Left lung (tissue), 10 donors: Measurements from ENCODE around the gene TOR1AIP2. TPM values are rescaled to one million over a fixed set of nuclear protein-coding genes. Genes with fewer than 3 reads are reported as not detected.

Experiments used
- ATAC-seq: fragments of 200-7000 bp; cut with Tn5 transposase; one replicate; pipeline ENCODE4 v1.9.1; 2020; ENCODE audit warnings: moderate library complexity
- DNase-seq, 4 donors: peaks; one replicate each; pipeline ENCODE4 v3.0.0-alpha.2; 2013 to 2020
- H3K27ac ChIP-seq, 2 donors: fragments of 200-600 bp; sonication (generic) in 1 of 2; one replicate each; pipeline versions ENCODE4 v1.5.0 to v1.8.0; 2020 to 2021
- H3K27me3 ChIP-seq, 2 donors: fragments of 200-600 bp; sonication (generic) in 1 of 2; one replicate each; pipeline versions ENCODE4 v1.5.0 to v1.8.0; 2020 to 2021
- H3K36me3 ChIP-seq, 2 donors: fragments of 200-600 bp; sonication (generic) in 1 of 2; one replicate each; pipeline versions ENCODE4 v1.5.0 to v1.8.0; 2020 to 2021
- H3K4me1 ChIP-seq, 2 donors: fragments of 200-600 bp; one replicate each; pipeline ENCODE4 v1.8.0; 2021
- H3K4me3 ChIP-seq, 2 donors: fragments of 200-600 bp; sonication (generic) in 1 of 2; one replicate each; pipeline versions ENCODE4 v1.5.0 to v1.8.0; 2020 to 2021; ENCODE audit warnings: mild to moderate bottlenecking in 1 of 2
- H3K9me3 ChIP-seq, 2 donors: fragments of 200-600 bp; sonication (generic) in 1 of 2; one replicate each; pipeline versions ENCODE4 v1.5.0 to v1.8.0; 2020 to 2021
- intact Hi-C, 2 donors: fragments of 100-400 bp; cut with DNase I; formaldehyde crosslinking; loops; one replicate each; pipeline versions ENCODE4 v1.11.2 to v1.14.2; 2022
- polyA plus RNA-seq, 6 donors: library from polyadenylated mRNA; unstranded; fragments of 120-200 nt; gene quantifications; one replicate each; pipeline ENCODE4 v1.2.1, GENCODE V29; 2013; ENCODE audit not compliant: insufficient read length in 6 of 6
- total RNA-seq, 2 donors: library from RNA; stranded (reverse); fragmentation: NEBNext Ultra II Directional; extraction: Animal tissue kit (Norgen Biotek cat#: 25700); gene quantifications; one replicate each; pipeline ENCODE4 v1.2.1, GENCODE V29; 2021
- TF ChIP-seq, protein P1 (sequence below), 2 donors: fragments of 200-600 bp; sonication (generic) in 1 of 2; IDR thresholded peaks; one replicate each; pipeline versions ENCODE4 v1.5.0 to v1.8.0; 2021; ENCODE audit warnings: antibody characterized with exemption in 2 of 2
- donor health status: DM: no; HTN: yes; CAD: no.
- donor health status: DM: no; HTN: no; CAD: no.

Gene TOR1AIP2
- total and polyA plus RNA-seq, 8 donors: 34.8 to 109 (median 38.6) TPM

DNA sequence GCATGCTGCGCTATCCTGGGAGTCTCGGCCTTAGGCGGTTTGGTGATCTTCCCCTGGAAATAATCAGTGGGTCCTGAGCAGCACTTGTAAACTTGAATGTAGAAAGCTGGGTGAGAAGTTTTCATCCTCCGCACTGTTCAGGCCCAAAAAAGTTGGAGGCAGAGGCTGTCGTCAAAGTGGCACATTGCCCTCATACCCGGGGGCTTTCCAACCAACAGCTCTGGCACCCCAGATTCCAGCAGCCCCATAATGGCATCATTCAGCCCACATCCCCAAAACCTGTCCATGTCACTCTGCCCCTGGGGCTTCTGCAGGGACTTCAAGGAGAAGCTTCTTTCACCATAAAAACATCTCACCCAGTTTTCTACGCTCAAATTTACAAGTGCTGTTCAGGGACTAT, 59.3 kb downstream of the TOR1AIP2 start:
- TF ChIP-seq, protein P1, sequence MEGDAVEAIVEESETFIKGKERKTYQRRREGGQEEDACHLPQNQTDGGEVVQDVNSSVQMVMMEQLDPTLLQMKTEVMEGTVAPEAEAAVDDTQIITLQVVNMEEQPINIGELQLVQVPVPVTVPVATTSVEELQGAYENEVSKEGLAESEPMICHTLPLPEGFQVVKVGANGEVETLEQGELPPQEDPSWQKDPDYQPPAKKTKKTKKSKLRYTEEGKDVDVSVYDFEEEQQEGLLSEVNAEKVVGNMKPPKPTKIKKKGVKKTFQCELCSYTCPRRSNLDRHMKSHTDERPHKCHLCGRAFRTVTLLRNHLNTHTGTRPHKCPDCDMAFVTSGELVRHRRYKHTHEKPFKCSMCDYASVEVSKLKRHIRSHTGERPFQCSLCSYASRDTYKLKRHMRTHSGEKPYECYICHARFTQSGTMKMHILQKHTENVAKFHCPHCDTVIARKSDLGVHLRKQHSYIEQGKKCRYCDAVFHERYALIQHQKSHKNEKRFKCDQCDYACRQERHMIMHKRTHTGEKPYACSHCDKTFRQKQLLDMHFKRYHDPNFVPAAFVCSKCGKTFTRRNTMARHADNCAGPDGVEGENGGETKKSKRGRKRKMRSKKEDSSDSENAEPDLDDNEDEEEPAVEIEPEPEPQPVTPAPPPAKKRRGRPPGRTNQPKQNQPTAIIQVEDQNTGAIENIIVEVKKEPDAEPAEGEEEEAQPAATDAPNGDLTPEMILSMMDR (IDR thresholded peaks at IDR 0.05): no peak
- Histone ChIP-seq H3K4me3 (no peak overlapping the region), H3K36me3 (no peaks in the 10 kb centered on the region), H3K27ac (no peak overlapping the region), H3K4me1 (peaks cover 11 to 21% of the 10 kb centered on the region in 2 donors), H3K9me3 (no peaks in the 10 kb centered on the region), H3K27me3 (no peaks in the 10 kb centered on the region)
- DNase-seq (no peak), ATAC-seq (no peak)
- intact Hi-C loops: no loop called here

DNA sequence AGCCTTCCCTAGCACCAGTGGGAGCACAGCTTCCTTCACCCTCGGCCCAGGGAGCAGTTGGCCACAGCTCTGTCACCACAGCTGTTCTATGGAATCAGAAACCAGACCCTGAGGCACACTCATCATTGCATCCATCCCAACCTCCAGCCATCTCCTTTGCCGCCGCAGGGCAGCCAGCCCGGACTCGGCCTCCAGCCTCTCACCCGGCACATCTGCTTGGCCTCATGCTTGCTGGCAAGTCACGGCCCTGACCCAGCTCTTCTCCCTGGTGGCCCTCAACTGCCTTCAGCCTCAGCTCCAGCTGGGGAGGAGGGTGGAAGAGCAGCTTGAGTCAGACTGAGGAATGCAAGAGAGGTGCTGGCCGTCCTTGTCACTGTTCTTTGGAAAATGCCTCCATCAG, 59.8 kb downstream of the TOR1AIP2 start:
- H3K4me3 ChIP-seq: no peak overlapping the region
- DNase-seq (no peak), ATAC-seq (no peak)
- peaks cover 11 to 21% of the 10 kb centered on the region in 2 donors for H3K4me1 ChIP-seq
- TF ChIP-seq, protein P1 (IDR thresholded peaks at IDR 0.05): no peak
- no peaks in the 10 kb centered on the region for H3K36me3 ChIP-seq
- H3K9me3 ChIP-seq: no peaks in the 10 kb centered on the region
- H3K27ac ChIP-seq: no peak overlapping the region
- H3K27me3 ChIP-seq: peaks cover 0 to 4% of the 10 kb centered on the region in 2 donors
- intact Hi-C loops: no loop called here

DNA sequence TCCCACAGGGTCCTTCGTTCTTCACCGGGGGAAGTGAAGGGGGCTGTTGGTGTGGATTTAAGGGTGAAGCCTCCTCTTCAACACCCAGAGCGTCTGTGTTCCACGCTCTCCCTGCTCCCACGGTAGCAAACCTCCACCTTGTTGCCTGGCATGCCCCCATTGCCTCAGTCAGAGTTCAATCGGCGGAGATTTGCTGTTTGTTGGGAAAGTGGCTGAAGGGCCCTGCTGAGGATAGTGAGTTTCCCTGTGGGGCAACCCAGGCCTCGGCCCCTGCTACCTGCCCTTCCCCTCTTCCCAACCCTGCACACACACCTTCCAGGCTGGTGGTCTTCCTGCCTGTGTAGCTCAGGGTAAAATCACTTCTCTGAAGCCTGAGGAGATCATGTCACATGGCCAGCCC, 60.5 kb downstream of the TOR1AIP2 start:
- ATAC-seq (no peak), DNase-seq (no peak)
- TF ChIP-seq, protein P1 (IDR thresholded peaks at IDR 0.05): no peak
- Histone ChIP-seq H3K9me3 (no peaks in the 10 kb centered on the region), H3K27me3 (peaks cover 0 to 11% of the 10 kb centered on the region in 2 donors), H3K27ac (no peak overlapping the region), H3K36me3 (no peaks in the 10 kb centered on the region), H3K4me3 (no peak overlapping the region), H3K4me1 (peaks cover 11 to 21% of the 10 kb centered on the region in 2 donors)
- intact Hi-C loops: no loop called here

DNA sequence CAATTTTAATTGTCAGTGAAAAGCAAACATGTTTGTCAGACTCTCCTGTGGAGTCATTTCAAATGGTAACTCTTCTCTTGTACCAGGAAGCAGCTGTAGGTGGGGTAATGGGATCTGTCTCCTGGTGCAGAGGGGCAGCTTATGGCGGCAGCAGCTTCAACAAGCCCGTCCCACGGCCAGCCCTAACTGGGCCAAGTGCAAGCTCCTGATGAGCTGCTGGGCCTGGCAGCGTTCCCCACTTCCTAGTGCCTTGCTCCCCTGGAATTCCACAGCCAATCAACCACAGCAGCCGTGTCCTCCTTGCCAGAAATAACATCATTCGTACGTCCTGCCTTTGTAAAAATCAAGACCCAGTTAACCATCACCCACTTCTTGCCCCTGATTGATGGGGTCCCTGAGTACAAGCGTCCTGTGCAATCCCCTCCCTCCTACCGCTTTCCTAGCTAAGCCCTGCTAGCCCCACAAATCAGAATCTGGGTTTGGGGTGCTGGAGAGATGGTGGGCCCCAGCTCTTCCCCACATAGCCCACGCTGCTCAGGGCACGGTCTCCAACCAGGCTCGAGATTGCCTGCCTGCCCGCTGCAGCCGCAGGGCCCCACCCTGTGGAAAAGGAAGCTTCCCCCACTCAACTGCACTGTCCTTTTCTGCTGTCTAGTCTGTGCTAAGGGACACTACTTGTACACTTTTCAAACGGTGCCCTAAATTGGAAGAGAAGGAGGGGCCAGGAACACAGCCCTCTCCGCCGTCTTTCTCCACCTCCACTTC, 61.2 kb downstream of the TOR1AIP2 start:
- H3K36me3 ChIP-seq: no peaks in the 10 kb centered on the region
- intact Hi-C loops: no loop called here
- peaks cover 11 to 21% of the 10 kb centered on the region in 2 donors for H3K4me1 ChIP-seq
- DNase-seq: peak in 2 of 4 donors; percentile 51 to 68
- TF ChIP-seq, protein P1 (IDR thresholded peaks at IDR 0.05): no peak
- ATAC-seq: no peak
- no peak overlapping the region for H3K4me3 ChIP-seq
- H3K27me3 ChIP-seq: peaks cover 0 to 18% of the 10 kb centered on the region in 2 donors
- H3K27ac ChIP-seq: no peak overlapping the region
- H3K9me3 ChIP-seq: no peaks in the 10 kb centered on the region

DNA sequence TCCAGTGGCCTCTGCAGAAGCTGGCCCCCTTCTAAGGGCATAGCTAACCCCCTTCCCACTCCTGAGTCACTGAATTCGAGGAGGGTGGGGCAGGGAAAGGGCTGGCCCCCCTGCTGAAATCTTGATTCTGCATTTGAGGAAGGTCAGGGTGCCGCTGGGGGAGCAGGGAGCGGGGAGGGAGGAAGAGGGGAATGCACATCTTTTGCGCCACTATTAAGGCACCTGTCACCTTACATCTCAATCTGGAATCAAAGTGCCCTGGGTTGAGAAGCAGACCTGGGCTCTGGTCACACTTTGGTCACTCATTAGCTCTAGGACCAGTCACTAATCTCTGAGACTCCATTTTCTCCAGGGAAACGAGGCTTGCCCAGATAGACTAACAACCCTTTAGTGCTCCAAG, 62.0 kb downstream of the TOR1AIP2 start:
- H3K4me1 ChIP-seq: peaks cover 11 to 21% of the 10 kb centered on the region in 2 donors
- peaks cover 0 to 24% of the 10 kb centered on the region in 2 donors for H3K27me3 ChIP-seq
- ATAC-seq: no peak
- H3K36me3 ChIP-seq: no peaks in the 10 kb centered on the region
- no peaks in the 10 kb centered on the region for H3K9me3 ChIP-seq
- TF ChIP-seq, protein P1 (IDR thresholded peaks at IDR 0.05): no peak
- no peak overlapping the region for H3K27ac ChIP-seq
- intact Hi-C loops: no loop called here
- no peak for DNase-seq
- H3K4me3 ChIP-seq: peak overlapping the region in 1 of 2 donors; percentile 34
